PC-3 (cell line): Measurements from ENCODE around the gene KCNAB3. TPM values are rescaled to one million over a fixed set of nuclear protein-coding genes. Genes with fewer than 3 reads are reported as not detected.

Experiments
- ATAC-seq: fragments of 200-7000 bp; cut with Tn5 transposase; 2 replicates; pipeline ENCODE4 v1.9.1; 2020; ENCODE audit warnings: mild to moderate bottlenecking, moderate library complexity
- BruUV-seq: library from RNA; stranded (reverse); fragments of 400-500 nt; replicated peaks from 2 replicates; lab custom pipeline; 2021; lab: Mats Ljungman, UMichigan
- CTCF ChIA-PET: fragments of 300-600 bp; sonication (Branson Sonifier 250); formaldehyde crosslinking; loops from one replicate; lab custom pipeline; 2022; ENCODE audit warnings: antibody characterized with exemption; lab: Charles Lee
- POLR2A ChIA-PET: fragments of 300-600 bp; sonication (Branson Sonifier 250); formaldehyde crosslinking; loops from one replicate; lab custom pipeline; 2022; ENCODE audit warnings: antibody characterized with exemption; ENCODE audit not compliant: unreplicated experiment; lab: Charles Lee
- DNase-seq: peaks from one replicate; pipeline ENCODE4 v3.0.0-alpha.2; 2015
- H2AFZ ChIP-seq: fragments of 300-600 bp; sonication (generic); 2 replicates; pipeline ENCODE4 v1.6.0; 2016; ENCODE audit warnings: antibody characterized with exemption, low read length
- H3F3A ChIP-seq: fragments of 300-600 bp; sonication (generic); one replicate; pipeline ENCODE4 v1.6.0; 2017; ENCODE audit warnings: antibody characterized with exemption, low read length, control low read depth, mild to moderate bottlenecking; ENCODE audit not compliant: unreplicated experiment
- H3K27ac ChIP-seq: fragments of 300-600 bp; sonication (generic); 2 replicates; pipeline ENCODE4 v1.5.1; 2016; ENCODE audit warnings: mild to moderate bottlenecking, low read length
- H3K27me3 ChIP-seq: fragments of 300-600 bp; sonication (generic); 2 replicates; pipeline ENCODE4 v1.6.1; 2016; ENCODE audit warnings: low read length, mixed read lengths
- H3K36me3 ChIP-seq: fragments of 300-600 bp; sonication (generic); 2 replicates; pipeline ENCODE4 v1.6.1; 2016; ENCODE audit warnings: low read depth, mixed run types, low read length, mixed read lengths
- H3K4me1 ChIP-seq: fragments of 300-600 bp; sonication (generic); 2 replicates; pipeline ENCODE4 v1.5.1; 2016; ENCODE audit warnings: low read length; ENCODE audit not compliant: insufficient read depth
- H3K4me2 ChIP-seq: fragments of 300-600 bp; sonication (generic); 2 replicates; pipeline ENCODE4 v1.6.0; 2016; ENCODE audit warnings: low read length
- H3K4me3 ChIP-seq: fragments of 300-600 bp; sonication (generic); 2 replicates; pipeline ENCODE4 v1.5.1; 2016; ENCODE audit warnings: mild to moderate bottlenecking, low read length, mixed read lengths
- H3K79me2 ChIP-seq: fragments of 300-600 bp; sonication (generic); 2 replicates; pipeline ENCODE4 v1.6.1; 2017; ENCODE audit warnings: low read length, mixed read lengths
- H3K9ac ChIP-seq: fragments of 300-600 bp; sonication (generic); 2 replicates; pipeline ENCODE4 v1.6.0; 2016; ENCODE audit warnings: mild to moderate bottlenecking, low read length
- H3K9me2 ChIP-seq: fragments of 300-600 bp; sonication (generic); replicated peaks from 2 replicates; pipeline ENCODE4 v1.6.1; 2016; ENCODE audit warnings: mixed run types, low read length, mixed read lengths
- H3K9me3 ChIP-seq: fragments of 300-600 bp; sonication (generic); 2 replicates; pipeline ENCODE4 v1.6.1; 2016; ENCODE audit warnings: low read length, mixed read lengths
- H4K20me1 ChIP-seq: fragments of 300-600 bp; sonication (generic); 2 replicates; pipeline ENCODE4 v1.6.1; 2016; ENCODE audit warnings: low read length, mixed read lengths
- EZH2 ChIP-seq: fragments of 300-600 bp; sonication (generic); IDR thresholded peaks from one replicate; pipeline ENCODE4 v1.6.1; 2017; ENCODE audit warnings: antibody characterized with exemption, mild to moderate bottlenecking, low read length; ENCODE audit not compliant: unreplicated experiment
- EZH2phosphoT487 ChIP-seq: fragments of 300-600 bp; sonication (generic); IDR thresholded peaks from 2 replicates; pipeline ENCODE4 v1.6.1; 2018; ENCODE audit warnings: mild to moderate bottlenecking, antibody characterized with exemption, low read length, borderline replicate concordance
- intact Hi-C: fragments of 100-400 bp; cut with micrococcal nuclease; formaldehyde crosslinking; loops from 2 replicates; pipeline ENCODE4 v1.9.0; 2023
- total RNA-seq: library from RNA; depleted of rRNA; stranded (reverse); fragments of >200 nt; gene quantifications from 2 replicates; pipeline ENCODE4 v1.2.3, GENCODE V29; 2014
- TF ChIP-seq, protein P1 (sequence below): fragments of 300-600 bp; sonication (generic); conservative IDR thresholded peaks from 2 replicates; pipeline ENCODE4 v1.5.1; 2017; ENCODE audit warnings: antibody characterized with exemption, low read depth, mild to moderate bottlenecking, low read length

KCNAB3 gene
- total RNA-seq, 1 experiment from 2014 or later = 0.26 TPM

DNA sequence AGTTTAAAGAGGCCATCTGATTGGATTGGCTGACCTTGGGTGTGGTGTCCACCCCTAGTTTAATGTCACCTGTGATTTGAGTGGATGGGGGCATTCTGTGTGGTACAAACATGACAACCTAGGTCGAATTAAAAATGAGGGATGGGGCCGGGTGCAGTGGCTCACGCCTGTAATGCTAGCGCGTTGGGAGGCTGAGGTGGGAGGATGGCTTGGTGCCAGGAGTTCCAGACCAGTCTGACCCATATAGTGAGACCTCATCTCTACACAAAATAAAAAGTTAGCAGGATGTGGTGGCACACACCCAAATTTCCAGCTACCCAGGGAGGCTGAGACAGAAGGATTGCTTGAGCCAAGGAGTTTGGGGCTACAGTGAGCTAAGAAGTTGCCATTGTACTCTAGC is 16.8 kb upstream of the KCNAB3 start:
- no peaks in the 10 kb centered on the region for H3K9me2 ChIP-seq
- ATAC-seq (no peak), DNase-seq (no peak)
- H3K4me2 ChIP-seq = no peak overlapping the region
- no peak overlapping the region for H2AFZ ChIP-seq
- H3K27me3 ChIP-seq = no peaks in the 10 kb centered on the region
- no peaks in the 10 kb centered on the region; the same call in none of the 2 replicates for H3K36me3 ChIP-seq
- no peaks in the 10 kb centered on the region for H3F3A ChIP-seq
- POLR2A ChIA-PET = no interaction called here
- no peaks in the 10 kb centered on the region for H3K9me3 ChIP-seq
- BruUV-seq = no TSS peak
- no peaks in the 10 kb centered on the region for H3K4me1 ChIP-seq
- no peak overlapping the region for H3K4me3 ChIP-seq
- H3K79me2 ChIP-seq = no peaks in the 10 kb centered on the region
- H3K9ac ChIP-seq = no peak overlapping the region
- H3K27ac ChIP-seq = no peak overlapping the region
- intact Hi-C loops = no loop called here
- CTCF ChIA-PET = no interaction called here
- TF ChIP-seq EZH2 (no peak), EZH2phosphoT487 (no peak)
- TF ChIP-seq, protein P1, sequence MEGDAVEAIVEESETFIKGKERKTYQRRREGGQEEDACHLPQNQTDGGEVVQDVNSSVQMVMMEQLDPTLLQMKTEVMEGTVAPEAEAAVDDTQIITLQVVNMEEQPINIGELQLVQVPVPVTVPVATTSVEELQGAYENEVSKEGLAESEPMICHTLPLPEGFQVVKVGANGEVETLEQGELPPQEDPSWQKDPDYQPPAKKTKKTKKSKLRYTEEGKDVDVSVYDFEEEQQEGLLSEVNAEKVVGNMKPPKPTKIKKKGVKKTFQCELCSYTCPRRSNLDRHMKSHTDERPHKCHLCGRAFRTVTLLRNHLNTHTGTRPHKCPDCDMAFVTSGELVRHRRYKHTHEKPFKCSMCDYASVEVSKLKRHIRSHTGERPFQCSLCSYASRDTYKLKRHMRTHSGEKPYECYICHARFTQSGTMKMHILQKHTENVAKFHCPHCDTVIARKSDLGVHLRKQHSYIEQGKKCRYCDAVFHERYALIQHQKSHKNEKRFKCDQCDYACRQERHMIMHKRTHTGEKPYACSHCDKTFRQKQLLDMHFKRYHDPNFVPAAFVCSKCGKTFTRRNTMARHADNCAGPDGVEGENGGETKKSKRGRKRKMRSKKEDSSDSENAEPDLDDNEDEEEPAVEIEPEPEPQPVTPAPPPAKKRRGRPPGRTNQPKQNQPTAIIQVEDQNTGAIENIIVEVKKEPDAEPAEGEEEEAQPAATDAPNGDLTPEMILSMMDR = no peak
- no peaks in the 10 kb centered on the region for H4K20me1 ChIP-seq

DNA sequence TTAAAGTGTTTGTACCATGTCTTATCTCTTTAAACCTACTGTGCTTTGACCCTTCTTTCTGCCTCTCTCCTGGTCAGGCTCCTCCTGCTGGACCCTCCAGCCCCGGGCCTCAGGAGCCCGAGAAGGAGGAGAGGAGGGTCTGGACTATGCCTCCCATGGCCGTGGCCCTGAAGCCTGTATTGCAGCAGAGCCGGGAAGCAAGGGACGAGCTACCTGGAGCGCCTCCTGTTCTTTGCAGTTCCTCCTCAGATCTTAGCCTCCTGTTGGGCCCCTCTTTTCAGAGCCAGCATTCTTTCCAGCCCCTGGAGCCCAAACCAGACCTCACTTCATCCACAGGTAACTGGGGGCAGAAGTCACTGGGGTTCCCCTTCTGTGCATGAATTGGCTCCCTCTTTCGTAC is 16.0 kb upstream of the KCNAB3 start:
- Histone ChIP-seq H4K20me1 (no peaks in the 10 kb centered on the region), H3K4me1 (no peaks in the 10 kb centered on the region), H3F3A (no peaks in the 10 kb centered on the region), H3K9me3 (no peaks in the 10 kb centered on the region), H3K27me3 (no peaks in the 10 kb centered on the region), H3K4me2 (no peak overlapping the region), H3K9me2 (no peaks in the 10 kb centered on the region), H3K4me3 (no peak overlapping the region), H3K9ac (no peak overlapping the region), H3K36me3 (no peaks in the 10 kb centered on the region; the same call in none of the 2 replicates), H3K79me2 (no peaks in the 10 kb centered on the region), H2AFZ (no peak overlapping the region), H3K27ac (no peak overlapping the region)
- CTCF ChIA-PET = no interaction called here
- POLR2A ChIA-PET = no interaction called here
- intact Hi-C loops = no loop called here
- BruUV-seq = no TSS peak
- ATAC-seq = no peak
- no peak for TF ChIP-seq EZH2phosphoT487
- TF ChIP-seq EZH2 = no peak
- TF ChIP-seq, protein P1 = no peak
- no peak for DNase-seq

GRCh38 chr17:7944326-7944725 is 14.7 kb upstream of the KCNAB3 start:
- no peak for DNase-seq
- POLR2A ChIA-PET = no interaction called here
- no peak overlapping the region for H2AFZ ChIP-seq

More at GRCh38 chr17:7944326-7944725, 14.7 kb upstream of the KCNAB3 start:
- Histone ChIP-seq H3K4me1 (no peaks in the 10 kb centered on the region), H3K9me2 (no peaks in the 10 kb centered on the region), H3K9me3 (no peaks in the 10 kb centered on the region), H3K79me2 (no peaks in the 10 kb centered on the region), H3K9ac (no peak overlapping the region), H3K4me3 (no peak overlapping the region), H4K20me1 (no peaks in the 10 kb centered on the region), H3K36me3 (no peaks in the 10 kb centered on the region; the same call in none of the 2 replicates), H3K27ac (no peak overlapping the region), H3F3A (no peaks in the 10 kb centered on the region), H3K4me2 (no peak overlapping the region), H3K27me3 (no peaks in the 10 kb centered on the region)
- TF ChIP-seq EZH2 (no peak), EZH2phosphoT487 (no peak)
- TF ChIP-seq, protein P1 = no peak
- intact Hi-C loops = no loop called here
- no peak for ATAC-seq
- no TSS peak for BruUV-seq
- CTCF ChIA-PET = no interaction called here
